ENCODE measurements around the gene CRACR2A. TPM values are rescaled to one million over a fixed set of nuclear protein-coding genes. Genes with fewer than 3 reads are reported as not detected.

Gene CRACR2A
- total RNA-seq, 3 donors from 2014 or later, result 5.3 to 17.3 (median 15.1) TPM

DNA sequence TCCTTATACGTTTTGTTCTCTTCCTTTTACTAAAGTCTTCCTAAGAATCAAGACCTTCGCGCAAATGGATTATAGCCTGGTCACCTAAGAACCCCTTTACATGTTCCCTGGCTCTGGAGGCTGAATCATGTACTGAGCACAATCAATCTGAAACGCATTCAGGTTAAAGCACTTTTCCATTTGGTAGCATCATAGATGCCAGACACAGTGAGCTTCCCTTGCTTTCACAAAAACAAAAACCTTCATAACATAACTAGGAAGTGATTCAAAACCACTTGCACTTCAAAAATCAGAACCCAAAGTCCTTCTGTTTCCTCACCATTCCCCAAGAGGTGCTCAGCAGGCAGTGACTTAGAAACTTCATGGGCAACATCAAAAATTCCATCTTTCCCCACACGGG is 105.4 kb downstream of the CRACR2A start:
- no peaks in the 10 kb centered on the region for H3K9me3 ChIP-seq
- DNase-seq (ENCODE audit: low spot score in 2 of 2), result no peak
- no peak overlapping the region for H3K4me3 ChIP-seq
- no peaks in the 10 kb centered on the region for H3K4me1 ChIP-seq
- intact Hi-C loops (cut with DNase I; ENCODE audit: low total_unique reads), result no loop called here
- TF ChIP-seq, protein P1, sequence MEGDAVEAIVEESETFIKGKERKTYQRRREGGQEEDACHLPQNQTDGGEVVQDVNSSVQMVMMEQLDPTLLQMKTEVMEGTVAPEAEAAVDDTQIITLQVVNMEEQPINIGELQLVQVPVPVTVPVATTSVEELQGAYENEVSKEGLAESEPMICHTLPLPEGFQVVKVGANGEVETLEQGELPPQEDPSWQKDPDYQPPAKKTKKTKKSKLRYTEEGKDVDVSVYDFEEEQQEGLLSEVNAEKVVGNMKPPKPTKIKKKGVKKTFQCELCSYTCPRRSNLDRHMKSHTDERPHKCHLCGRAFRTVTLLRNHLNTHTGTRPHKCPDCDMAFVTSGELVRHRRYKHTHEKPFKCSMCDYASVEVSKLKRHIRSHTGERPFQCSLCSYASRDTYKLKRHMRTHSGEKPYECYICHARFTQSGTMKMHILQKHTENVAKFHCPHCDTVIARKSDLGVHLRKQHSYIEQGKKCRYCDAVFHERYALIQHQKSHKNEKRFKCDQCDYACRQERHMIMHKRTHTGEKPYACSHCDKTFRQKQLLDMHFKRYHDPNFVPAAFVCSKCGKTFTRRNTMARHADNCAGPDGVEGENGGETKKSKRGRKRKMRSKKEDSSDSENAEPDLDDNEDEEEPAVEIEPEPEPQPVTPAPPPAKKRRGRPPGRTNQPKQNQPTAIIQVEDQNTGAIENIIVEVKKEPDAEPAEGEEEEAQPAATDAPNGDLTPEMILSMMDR (IDR thresholded peaks at IDR 0.05), result no peak
- TF ChIP-seq POLR2A (IDR thresholded peaks at IDR 0.05) (no peak), POLR2AphosphoS5 (IDR thresholded peaks at IDR 0.05) (no peak)
- H3K36me3 ChIP-seq, result no peaks in the 10 kb centered on the region
- no peak overlapping the region for H3K27ac ChIP-seq
- no peaks in the 10 kb centered on the region for H3K27me3 ChIP-seq

DNA sequence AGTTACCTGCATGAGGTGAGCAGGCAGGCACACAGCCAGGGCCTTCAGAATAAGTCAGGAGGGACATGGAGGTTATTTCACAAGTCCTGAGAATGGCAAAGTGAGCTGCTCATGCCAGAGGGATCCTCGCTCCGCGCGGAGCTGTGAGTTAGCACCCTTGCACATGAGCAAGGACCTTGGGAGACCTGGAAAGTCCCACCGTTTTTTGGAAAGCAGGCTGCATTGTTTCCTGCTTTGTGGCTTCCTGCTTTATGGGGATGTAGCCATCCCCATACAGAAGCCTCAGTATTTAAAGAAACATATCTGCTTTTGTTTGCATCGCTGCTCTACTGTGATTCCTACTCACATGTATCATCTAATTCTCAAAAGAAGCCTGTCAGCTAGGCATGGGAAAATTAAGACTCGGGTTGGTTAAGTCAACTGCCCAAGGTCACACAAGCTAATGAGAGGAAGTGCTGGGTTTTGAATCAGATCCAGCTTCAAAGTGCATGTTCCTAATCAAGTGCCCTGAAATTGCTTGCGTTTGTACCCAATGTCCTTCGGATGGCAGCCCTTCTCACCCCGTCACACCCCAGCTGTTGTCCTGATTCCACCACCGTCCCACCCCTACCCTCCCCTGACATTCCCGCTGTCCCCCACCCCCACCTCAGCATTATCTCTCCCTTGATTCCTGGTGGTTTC is 106.2 kb downstream of the CRACR2A start:
- no peak overlapping the region for H3K27ac ChIP-seq
- no peak overlapping the region for H3K4me3 ChIP-seq
- H3K36me3 ChIP-seq, result no peaks in the 10 kb centered on the region
- intact Hi-C loops (cut with DNase I; ENCODE audit: low total_unique reads), result no loop called here
- no peaks in the 10 kb centered on the region for H3K9me3 ChIP-seq
- no peaks in the 10 kb centered on the region for H3K27me3 ChIP-seq
- no peak for TF ChIP-seq POLR2A (IDR thresholded peaks at IDR 0.05)
- no peak for TF ChIP-seq POLR2AphosphoS5 (IDR thresholded peaks at IDR 0.05)
- TF ChIP-seq, protein P1 (IDR thresholded peaks at IDR 0.05), result no peak
- peak in 1 of 2 donors; percentile 22 for DNase-seq (ENCODE audit: low spot score in 2 of 2)
- H3K4me1 ChIP-seq, result no peaks in the 10 kb centered on the region

DNA sequence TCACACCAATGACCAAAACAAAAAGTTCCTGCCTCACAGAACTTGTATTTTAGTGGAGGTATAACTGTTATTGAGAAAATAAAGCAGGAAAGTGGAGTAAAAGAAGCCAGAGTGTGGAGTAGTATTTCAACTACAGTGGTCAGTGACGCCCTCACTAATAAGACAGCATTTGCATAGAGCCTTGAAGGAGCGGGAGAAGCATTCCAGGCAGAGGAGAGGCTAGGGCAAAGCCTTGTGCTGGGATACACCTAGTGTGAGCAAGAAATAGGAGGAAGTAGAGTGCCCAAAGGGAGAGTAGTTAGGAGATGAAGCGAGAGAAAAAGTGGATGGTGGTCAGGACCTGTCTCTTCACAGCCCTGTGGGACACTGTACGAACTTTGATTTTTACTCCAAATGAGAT is 107.8 kb downstream of the CRACR2A start:
- Histone ChIP-seq H3K27ac (no peak overlapping the region), H3K27me3 (no peaks in the 10 kb centered on the region), H3K36me3 (no peaks in the 10 kb centered on the region), H3K4me3 (no peak overlapping the region), H3K9me3 (no peaks in the 10 kb centered on the region), H3K4me1 (no peaks in the 10 kb centered on the region)
- DNase-seq (ENCODE audit: low spot score in 2 of 2), result no peak
- no peak for TF ChIP-seq POLR2A (IDR thresholded peaks at IDR 0.05)
- intact Hi-C loops (cut with DNase I; ENCODE audit: low total_unique reads), result no loop called here

DNA sequence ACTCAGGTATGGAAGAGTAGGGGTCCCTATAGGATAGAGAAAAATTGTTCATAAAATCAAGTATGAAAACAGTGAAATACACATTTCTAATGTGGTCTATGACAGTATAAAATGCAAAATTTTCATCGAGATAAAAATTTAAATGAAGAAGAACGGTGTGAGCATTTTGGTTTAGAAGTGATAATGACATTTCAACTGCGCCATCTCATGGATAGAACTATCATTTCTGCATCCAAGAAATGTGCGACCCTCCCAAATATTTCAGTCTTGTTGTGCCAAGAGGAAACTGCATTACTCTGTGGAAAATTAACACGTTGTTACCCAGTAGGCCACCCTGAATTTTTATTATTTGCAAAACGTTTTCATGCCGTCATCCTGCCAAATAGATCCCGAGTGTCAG is 108.8 kb downstream of the CRACR2A start:
- Histone ChIP-seq H3K36me3 (no peaks in the 10 kb centered on the region), H3K27ac (no peak overlapping the region), H3K9me3 (no peaks in the 10 kb centered on the region), H3K4me1 (no peaks in the 10 kb centered on the region), H3K4me3 (no peak overlapping the region), H3K27me3 (no peaks in the 10 kb centered on the region)
- intact Hi-C loops (cut with DNase I; ENCODE audit: low total_unique reads), result no loop called here
- TF ChIP-seq POLR2AphosphoS5 (IDR thresholded peaks at IDR 0.05), result no peak
- TF ChIP-seq, protein P1 (IDR thresholded peaks at IDR 0.05), result no peak
- TF ChIP-seq POLR2A (IDR thresholded peaks at IDR 0.05), result no peak
- no peak for DNase-seq (ENCODE audit: low spot score in 2 of 2)

DNA sequence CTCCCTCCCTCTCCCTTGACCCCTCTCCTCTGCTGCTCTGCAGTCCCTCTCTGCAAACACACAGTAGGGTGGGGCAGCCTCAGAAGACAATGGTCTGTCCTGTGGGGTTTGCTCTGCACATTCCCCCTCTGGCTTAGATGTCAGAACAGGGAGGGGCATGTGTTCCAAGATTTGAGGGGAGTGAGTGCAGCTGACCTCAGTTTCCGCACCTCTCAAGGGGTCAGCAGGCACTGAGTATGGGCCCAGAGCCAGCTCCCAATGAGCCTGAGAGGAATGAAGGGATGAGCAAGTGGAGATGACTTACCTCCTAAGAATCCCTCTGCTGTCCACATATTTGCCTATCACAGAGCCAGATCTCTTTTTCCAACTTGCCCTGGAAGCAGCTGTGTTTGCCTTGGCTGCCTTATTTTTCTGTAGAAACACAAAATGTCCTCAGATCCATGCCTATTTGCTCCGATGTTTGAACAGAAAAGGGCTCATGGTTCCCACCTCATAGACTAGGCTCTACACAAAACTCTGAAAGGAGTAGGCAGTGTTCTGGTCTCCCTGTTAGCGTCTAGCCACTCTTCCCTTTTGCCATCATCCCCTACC is 111.4 kb downstream of the CRACR2A start:
- DNase-seq (ENCODE audit: low spot score in 2 of 2), result no peak
- intact Hi-C loops (cut with DNase I; ENCODE audit: low total_unique reads), result no loop called here
- no peak for TF ChIP-seq POLR2AphosphoS5 (IDR thresholded peaks at IDR 0.05)
- TF ChIP-seq, protein P1 (IDR thresholded peaks at IDR 0.05), result no peak
- no peak for TF ChIP-seq POLR2A (IDR thresholded peaks at IDR 0.05)

More for the DNA sequence above, 111.4 kb downstream of the CRACR2A start:
- Histone ChIP-seq H3K36me3 (no peaks in the 10 kb centered on the region), H3K9me3 (no peaks in the 10 kb centered on the region), H3K27me3 (no peaks in the 10 kb centered on the region), H3K27ac (no peak overlapping the region), H3K4me1 (no peaks in the 10 kb centered on the region), H3K4me3 (no peak overlapping the region)
